Loucy (cell line): ENCODE data around the gene CCN6.
"Not testable (repeated sequence)": the region's sequence is repeated elsewhere in the genome, so short reads cannot be mapped to it uniquely, and the experiment has no call there.

Experiments
- H2AFZ ChIP-seq: fragments of 200-600 bp; sonication (generic); 2 replicates; pipeline ENCODE4 v1.6.0; 2016; ENCODE audit warnings: antibody characterized with exemption, mild to moderate bottlenecking, low read length, moderate library complexity
- H3F3A ChIP-seq: fragments of 200-600 bp; 2 replicates; pipeline ENCODE4 v1.6.0; 2016; ENCODE audit warnings: antibody characterized with exemption, low read depth, mild to moderate bottlenecking
- H3K27me3 ChIP-seq: fragments of 200-600 bp; sonication (generic); 2 replicates; pipeline ENCODE4 v1.6.1; 2014; ENCODE audit warnings: low read length, mild to moderate bottlenecking; ENCODE audit not compliant: insufficient read depth, poor library complexity, severe bottlenecking
- H3K36me3 ChIP-seq: fragments of 200-600 bp; sonication (generic); 2 replicates; pipeline ENCODE4 v1.6.1; 2016; ENCODE audit warnings: low read length; ENCODE audit not compliant: insufficient read depth
- H3K4me1 ChIP-seq: fragments of 200-600 bp; sonication (generic); 2 replicates; pipeline ENCODE4 v1.5.1; 2014; ENCODE audit warnings: low read length, mild to moderate bottlenecking; ENCODE audit not compliant: insufficient read depth, poor library complexity, severe bottlenecking
- H3K4me2 ChIP-seq: fragments of 200-600 bp; sonication (generic); 2 replicates; pipeline ENCODE4 v1.6.0; 2014; ENCODE audit warnings: antibody characterized with exemption, low read length, low read depth, mild to moderate bottlenecking; ENCODE audit not compliant: poor library complexity, severe bottlenecking
- H3K4me3 ChIP-seq: fragments of 200-600 bp; sonication (generic); 2 replicates; pipeline ENCODE4 v1.5.1; 2014; ENCODE audit warnings: low read length, mild to moderate bottlenecking, mixed read lengths; ENCODE audit not compliant: poor library complexity, severe bottlenecking
- H3K79me2 ChIP-seq: fragments of 200-600 bp; sonication (generic); 2 replicates; pipeline ENCODE4 v1.6.1; 2014; ENCODE audit warnings: low read length; ENCODE audit not compliant: insufficient read depth
- H3K9ac ChIP-seq: fragments of 200-600 bp; sonication (generic); 2 replicates; pipeline ENCODE4 v1.6.0; 2014; ENCODE audit warnings: mild to moderate bottlenecking, low read depth, low read length, moderate library complexity; ENCODE audit not compliant: poor library complexity, severe bottlenecking
- H3K9me2 ChIP-seq: fragments of 200-600 bp; sonication (generic); replicated peaks from 2 replicates; pipeline ENCODE4 v1.6.1; 2016; ENCODE audit warnings: low read depth, low read length, mixed read lengths
- H3K9me3 ChIP-seq: fragments of 200-600 bp; sonication (generic); 2 replicates; pipeline ENCODE4 v1.6.1; 2014; ENCODE audit warnings: mild to moderate bottlenecking, antibody characterized with exemption, low read length, low read depth; ENCODE audit not compliant: insufficient read depth
- H4K20me1 ChIP-seq: fragments of 200-600 bp; sonication (generic); 2 replicates; pipeline ENCODE4 v1.6.0; 2014; ENCODE audit warnings: antibody characterized with exemption, low read length, mild to moderate bottlenecking; ENCODE audit not compliant: insufficient read depth, poor library complexity, severe bottlenecking
- CTCF ChIP-seq: fragments of 200-600 bp; sonication (generic); conservative IDR thresholded peaks from 2 replicates; pipeline ENCODE4 v1.5.1; 2014; ENCODE audit warnings: mild to moderate bottlenecking, antibody characterized with exemption, low read length
- EZH2phosphoT487 ChIP-seq: fragments of 200-600 bp; IDR thresholded peaks from 2 replicates; pipeline ENCODE4 v1.6.1; 2018; ENCODE audit warnings: antibody characterized with exemption, mild to moderate bottlenecking, moderate library complexity, borderline replicate concordance

The CCN6 gene

GRCh38 chr6:112050429-112050828, 3.5 kb upstream of the CCN6 start:
- no peaks in the 10 kb centered on the region for H3K9me3 ChIP-seq
- H3F3A ChIP-seq: no peaks in the 10 kb centered on the region
- H3K9me2 ChIP-seq: no peaks in the 10 kb centered on the region
- no peaks in the 10 kb centered on the region for H3K27me3 ChIP-seq
- H3K36me3 ChIP-seq: no peaks in the 10 kb centered on the region
- TF ChIP-seq CTCF (no peak), EZH2phosphoT487 (no peak)
- no peaks in the 10 kb centered on the region for H4K20me1 ChIP-seq
- H3K4me3 ChIP-seq: no peak overlapping the region
- H2AFZ ChIP-seq: no peak overlapping the region
- no peak overlapping the region for H3K4me2 ChIP-seq
- no peak overlapping the region for H3K9ac ChIP-seq
- H3K4me1 ChIP-seq: no peaks in the 10 kb centered on the region
- H3K79me2 ChIP-seq: no peaks in the 10 kb centered on the region

GRCh38 chr6:112051251-112051740, 2.6 kb upstream of the CCN6 start:
- not testable (repeated sequence) for H3K79me2 ChIP-seq, H4K20me1 ChIP-seq

DNA sequence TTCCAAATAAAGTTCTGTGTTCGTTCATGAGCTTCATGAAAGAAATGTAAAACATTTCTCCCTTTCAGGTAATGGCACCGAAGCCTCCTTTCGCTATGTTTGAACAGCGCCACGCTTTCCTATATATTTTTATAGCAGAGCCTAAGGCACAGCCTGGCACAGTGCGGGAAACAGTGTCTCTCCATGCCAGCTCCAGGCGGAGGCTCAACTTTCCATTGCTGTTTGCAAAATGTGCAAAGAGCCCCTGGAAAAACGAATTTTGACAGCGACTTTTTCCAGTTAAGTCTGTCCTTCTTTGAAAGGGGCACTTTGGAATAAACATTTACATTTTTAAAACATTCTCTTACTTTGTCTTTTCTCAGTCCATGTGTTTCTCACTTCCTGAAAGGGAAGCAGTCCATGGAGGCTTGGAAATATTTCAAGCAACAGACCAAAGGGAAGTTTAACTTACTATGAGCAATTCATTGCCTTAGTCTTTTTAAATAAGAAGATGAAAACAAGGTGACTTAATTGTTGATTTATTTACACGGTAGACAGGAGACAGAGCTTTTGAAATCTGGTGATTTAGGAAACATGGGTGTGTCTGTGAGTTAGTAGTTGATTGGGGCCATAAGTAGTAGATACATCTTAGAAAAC, 769 bp downstream of the CCN6 start:
- Histone ChIP-seq H4K20me1 (no peaks in the 10 kb centered on the region), H3K36me3 (no peaks in the 10 kb centered on the region), H3F3A (no peaks in the 10 kb centered on the region), H3K4me1 (no peaks in the 10 kb centered on the region), H3K9me2 (no peaks in the 10 kb centered on the region), H3K9me3 (no peaks in the 10 kb centered on the region), H3K27me3 (no peaks in the 10 kb centered on the region), H3K9ac (no peak overlapping the region), H3K4me2 (no peak overlapping the region), H2AFZ (0 out of 2 replicates have a peak overlapping the region, but pooled peaks have one; percentile 35), H3K79me2 (no peaks in the 10 kb centered on the region), H3K4me3 (no peak overlapping the region)
- TF ChIP-seq CTCF (no peak), EZH2phosphoT487 (no peak)

More at GRCh38 chr6:112051251-112051740, 2.6 kb upstream of the CCN6 start:
- not testable (repeated sequence) for H3K4me1 ChIP-seq, H3K4me3 ChIP-seq, H3K36me3 ChIP-seq, H3K9me3 ChIP-seq, H2AFZ ChIP-seq, H3K9me2 ChIP-seq, H3F3A ChIP-seq, H3K4me2 ChIP-seq, H3K27me3 ChIP-seq, H3K9ac ChIP-seq
